K562 (cell line): ENCODE results near the gene RPL19. TPM values are rescaled to one million over a fixed set of nuclear protein-coding genes. Genes with fewer than 3 reads are reported as not detected.

Experiments used
- BRD9 ChIP-seq: fragments of 450-650 bp; IDR thresholded peaks from 2 replicates; pipeline ENCODE4 v1.6.1; 2018; ENCODE audit warnings: low read depth; ENCODE audit not compliant: partially characterized antibody
- E2F4 ChIP-seq: sonication (generic); formaldehyde crosslinking; IDR thresholded peaks from 2 replicates; pipeline ENCODE4 v1.8.0; 2022; ENCODE audit warnings: mild to moderate bottlenecking, low read depth, missing genetic modification reagents
- LEF1 ChIP-seq: fragments of 450-650 bp; IDR thresholded peaks from 2 replicates; pipeline ENCODE4 v1.6.1; 2016; ENCODE audit warnings: mild to moderate bottlenecking
- NONO ChIP-seq, 2 experiments: fragments of 200-400 bp in 1 of 2; fragments of 450-650 bp in 1 of 2; formaldehyde crosslinking in 1 of 2; IDR thresholded peaks; 2 replicates each; pipeline ENCODE4 v1.6.1; 2017; ENCODE audit warnings: low read depth in 2 of 2, mild to moderate bottlenecking in 2 of 2, moderate library complexity in 2 of 2, low read length in 1 of 2
- REST ChIP-seq, 2 experiments: fragments of 450-650 bp; formaldehyde crosslinking in 1 of 2; IDR thresholded peaks; 2 replicates each; pipeline versions ENCODE4 v1.4.0 to v1.6.1; 2014 to 2020; ENCODE audit warnings: mild to moderate bottlenecking in 2 of 2, borderline replicate concordance in 1 of 2, low read depth in 1 of 2
- STAG1 ChIP-seq: sonication (generic); formaldehyde crosslinking; IDR thresholded peaks from 2 replicates; pipeline ENCODE4 v1.5.0; 2020; ENCODE audit warnings: missing genetic modification reagents, borderline replicate concordance
- ZEB2 ChIP-seq: fragments of 450-650 bp; IDR thresholded peaks from 2 replicates; pipeline ENCODE4 v1.6.1; 2016
- ZNF41 ChIP-seq: fragments of 250-450 bp; sonication (Bioruptor Pico); conservative IDR thresholded peaks from 2 replicates; pipeline ENCODE4 v1.4.0; 2020; ENCODE audit warnings: mild to moderate bottlenecking
- ZNF644 ChIP-seq: fragments of 200-800 bp; sonication (Bioruptor generic); IDR thresholded peaks from 2 replicates; pipeline ENCODE4 v1.6.1; 2016; ENCODE audit warnings: low read depth, missing genetic modification characterization, missing compliant biosample characterization
- ZNF75A ChIP-seq: fragments of 450-650 bp; formaldehyde crosslinking; IDR thresholded peaks from 2 replicates; pipeline ENCODE4 v1.4.0; 2020; ENCODE audit warnings: mild to moderate bottlenecking
- polyA plus RNA-seq, 8 experiments: library from polyadenylated mRNA; depleted of rRNA in 4 of 8; stranded (reverse) in 5 of 8; unstranded in 3 of 8; fragments of >200 nt; fragmentation: Nextera tagmentation in 2 of 8; fragmentation: Illumina TruSeq in 1 of 8; extraction: Ambion mirVana in 2 of 8; extraction: Trizol in 1 of 8; gene quantifications; 2 replicates each; pipeline versions ENCODE4 v1.2.1 to v1.2.3, GENCODE V29; 2011 to 2014; ENCODE audit warnings: inconsistent platforms in 1 of 8, missing spikeins in 1 of 8
- total RNA-seq, 7 experiments: library from RNA; depleted of rRNA in 6 of 7; stranded (reverse); fragments of >200 nt in 6 of 7; fragmentation: Illumina TruSeq in 2 of 7; extraction: Trizol in 2 of 7; gene quantifications; 2 replicates each; pipeline versions ENCODE4 v1.2.1 to v1.2.3, GENCODE V29; 2011 to 2021; ENCODE audit warnings: low replicate concordance in 1 of 7
- TF ChIP-seq, protein P1 (sequence below), 2 experiments: fragments of 150-350 bp in 1 of 2; IDR thresholded peaks; 2 replicates each; pipeline ENCODE4 v1.6.1; 2012 to 2016; ENCODE audit warnings: low read depth in 2 of 2, low read length in 2 of 2, mild to moderate bottlenecking in 1 of 2, moderate library complexity in 1 of 2

RPL19 gene
- total and polyA plus RNA-seq, 9 of the 15 experiments (the other 6 are each of a cell fraction or from before 2014, with no cell fraction given): 2,263 to 4,614 (median 3,727) TPM

- TF ChIP-seq E2F4 (CRISPR knock-in tag): no peak
- TF ChIP-seq REST (IDR thresholded peaks at IDR 0.05; ENCODE audit: borderline replicate concordance): peak; percentile 70; the same call in 1 of the 2 replicates
- TF ChIP-seq REST (CRISPR knock-in tag; IDR thresholded peaks at IDR 0.05; ENCODE audit: low read depth): no peak
- no peak for TF ChIP-seq BRD9
- TF ChIP-seq LEF1: no peak
- TF ChIP-seq, protein P1, sequence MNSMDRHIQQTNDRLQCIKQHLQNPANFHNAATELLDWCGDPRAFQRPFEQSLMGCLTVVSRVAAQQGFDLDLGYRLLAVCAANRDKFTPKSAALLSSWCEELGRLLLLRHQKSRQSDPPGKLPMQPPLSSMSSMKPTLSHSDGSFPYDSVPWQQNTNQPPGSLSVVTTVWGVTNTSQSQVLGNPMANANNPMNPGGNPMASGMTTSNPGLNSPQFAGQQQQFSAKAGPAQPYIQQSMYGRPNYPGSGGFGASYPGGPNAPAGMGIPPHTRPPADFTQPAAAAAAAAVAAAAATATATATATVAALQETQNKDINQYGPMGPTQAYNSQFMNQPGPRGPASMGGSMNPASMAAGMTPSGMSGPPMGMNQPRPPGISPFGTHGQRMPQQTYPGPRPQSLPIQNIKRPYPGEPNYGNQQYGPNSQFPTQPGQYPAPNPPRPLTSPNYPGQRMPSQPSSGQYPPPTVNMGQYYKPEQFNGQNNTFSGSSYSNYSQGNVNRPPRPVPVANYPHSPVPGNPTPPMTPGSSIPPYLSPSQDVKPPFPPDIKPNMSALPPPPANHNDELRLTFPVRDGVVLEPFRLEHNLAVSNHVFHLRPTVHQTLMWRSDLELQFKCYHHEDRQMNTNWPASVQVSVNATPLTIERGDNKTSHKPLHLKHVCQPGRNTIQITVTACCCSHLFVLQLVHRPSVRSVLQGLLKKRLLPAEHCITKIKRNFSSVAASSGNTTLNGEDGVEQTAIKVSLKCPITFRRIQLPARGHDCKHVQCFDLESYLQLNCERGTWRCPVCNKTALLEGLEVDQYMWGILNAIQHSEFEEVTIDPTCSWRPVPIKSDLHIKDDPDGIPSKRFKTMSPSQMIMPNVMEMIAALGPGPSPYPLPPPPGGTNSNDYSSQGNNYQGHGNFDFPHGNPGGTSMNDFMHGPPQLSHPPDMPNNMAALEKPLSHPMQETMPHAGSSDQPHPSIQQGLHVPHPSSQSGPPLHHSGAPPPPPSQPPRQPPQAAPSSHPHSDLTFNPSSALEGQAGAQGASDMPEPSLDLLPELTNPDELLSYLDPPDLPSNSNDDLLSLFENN (IDR thresholded peaks at IDR 0.05; ENCODE audit: low read depth in 2 of 2, low read length in 2 of 2): no peak
- TF ChIP-seq STAG1 (CRISPR knock-in tag): no peak; the same call in 1 of the 2 replicates
- TF ChIP-seq NONO (IDR thresholded peaks at IDR 0.05; ENCODE audit: low read depth in 2 of 2, low read length in 1 of 2): no peak
- no peak for TF ChIP-seq ZNF75A (CRISPR knock-in tag)
- no peak for TF ChIP-seq ZEB2
- TF ChIP-seq ZNF644 (tag): no peak
- no peak for TF ChIP-seq ZNF41
Measured at GRCh38 chr17:39231591-39232551, 31.8 kb downstream of the RPL19 start (continued).
